Measurements from ENCODE around the gene IL17RC.
"Not testable (repeated sequence)": the region's sequence is repeated elsewhere in the genome, so short reads cannot be mapped to it uniquely, and the experiment has no call there.

Gene IL17RC

GRCh38 chr3:9916734-9917680, at the start of gene IL17RC:
TSS of gene IL17RC (plus strand) at chr3:9917098. CDS start at chr3:9917316, 218 bp downstream.
- DNase-seq, result peak; percentile 75

- DNase-seq, result no peak
Observed at GRCh38 chr3:9867106-9867505, 49.8 kb upstream of the IL17RC start.

- DNase-seq, result no peak
Observed at GRCh38 chr3:9869955-9870354, 46.9 kb upstream of the IL17RC start.

GRCh38 chr3:9870978-9871377, 45.9 kb upstream of the IL17RC start:
- DNase-seq, result no peak

- not testable (repeated sequence) for DNase-seq
Observed at GRCh38 chr3:9872067-9872466, 44.8 kb upstream of the IL17RC start.

GRCh38 chr3:9875448-9875847, 41.5 kb upstream of the IL17RC start:
- no peak for DNase-seq

- not testable (repeated sequence) for DNase-seq
Observed at GRCh38 chr3:9876255-9876654, 40.6 kb upstream of the IL17RC start.

- DNase-seq, result no peak
Observed at GRCh38 chr3:9876991-9877390, 39.9 kb upstream of the IL17RC start.

- no peak for DNase-seq
Observed at GRCh38 chr3:9878700-9879099, 38.2 kb upstream of the IL17RC start.

GRCh38 chr3:9879830-9880549, 36.9 kb upstream of the IL17RC start, which contains the start of gene CIDEC:
TSS of gene CIDEC (minus strand) at chr3:9880253. CDS start at chr3:9878486, 1,767 bp downstream.
- DNase-seq, result no peak

GRCh38 chr3:9881441-9881840, 35.5 kb upstream of the IL17RC start:
- DNase-seq, result peak; percentile 18

GRCh38 chr3:9883706-9884554, 33.0 kb upstream of the IL17RC start:
- DNase-seq, result no peak

- DNase-seq, result no peak
Observed at GRCh38 chr3:9884555-9885165, 32.2 kb upstream of the IL17RC start.

GRCh38 chr3:9886328-9886727, 30.6 kb upstream of the IL17RC start:
- no peak for DNase-seq

- DNase-seq, result no peak
Observed at GRCh38 chr3:9887480-9887879, 29.4 kb upstream of the IL17RC start.

- no peak for DNase-seq
Observed at GRCh38 chr3:9888540-9888939, 28.4 kb upstream of the IL17RC start.

- no peak for DNase-seq
Observed at GRCh38 chr3:9889405-9889804, 27.5 kb upstream of the IL17RC start.

- DNase-seq, result peak; percentile 91
Observed at GRCh38 chr3:9890249-9891071, 26.4 kb upstream of the IL17RC start, which contains the start of gene JAGN1. TSS of gene JAGN1 (plus strand) at chr3:9890610. CDS start at chr3:9890723, 113 bp downstream.

- DNase-seq, result no peak
Observed at GRCh38 chr3:9891072-9891622, 25.8 kb upstream of the IL17RC start.

- no peak for DNase-seq
Observed at GRCh38 chr3:9893739-9894138, 23.2 kb upstream of the IL17RC start.

GRCh38 chr3:9895715-9896114, 21.2 kb upstream of the IL17RC start:
- DNase-seq, result not testable (repeated sequence)
